Activated T-helper 17 cell treated with anti-CD3 and anti-CD28 coated beads, Interleukin-2, amount 50 U/mL, for 72 hours (primary cell): ENCODE data around the gene MYH15. TPM values are rescaled to one million over a fixed set of nuclear protein-coding genes. Genes with fewer than 3 reads are reported as not detected.

Experiments
- ATAC-seq: fragments of 150-1000 bp; cut with Tn5 transposase; replicated peaks from 2 replicates; pipeline ENCODE4 v1.10.0; 2021; ENCODE audit warnings: mild to moderate bottlenecking, moderate library complexity
- H3K27ac Mint-ChIP-seq: one replicate; pipeline ENCODE4 v1.8.0; 2022; ENCODE audit warnings: mixed read lengths
- H3K27me3 Mint-ChIP-seq: one replicate; pipeline ENCODE4 v1.8.0; 2022; ENCODE audit warnings: mixed read lengths
- H3K36me3 Mint-ChIP-seq: one replicate; pipeline ENCODE4 v1.8.0; 2022; ENCODE audit warnings: low read depth, mild to moderate bottlenecking, mixed read lengths
- H3K4me1 Mint-ChIP-seq: one replicate; pipeline ENCODE4 v1.8.0; 2022; ENCODE audit warnings: mixed read lengths
- H3K4me3 Mint-ChIP-seq: one replicate; pipeline ENCODE4 v1.8.0; 2022; ENCODE audit warnings: mild to moderate bottlenecking, mixed read lengths
- H3K9me3 Mint-ChIP-seq: one replicate; pipeline ENCODE4 v1.8.0; 2022; ENCODE audit warnings: mixed read lengths
- total RNA-seq, 2 donors: library from RNA; stranded (reverse); gene quantifications; one replicate each; pipeline ENCODE4 v1.2.3, GENCODE V29; 2022

The MYH15 gene
- total RNA-seq, 2 donors from 2014 or later, result 0.26 to 0.42 TPM

DNA sequence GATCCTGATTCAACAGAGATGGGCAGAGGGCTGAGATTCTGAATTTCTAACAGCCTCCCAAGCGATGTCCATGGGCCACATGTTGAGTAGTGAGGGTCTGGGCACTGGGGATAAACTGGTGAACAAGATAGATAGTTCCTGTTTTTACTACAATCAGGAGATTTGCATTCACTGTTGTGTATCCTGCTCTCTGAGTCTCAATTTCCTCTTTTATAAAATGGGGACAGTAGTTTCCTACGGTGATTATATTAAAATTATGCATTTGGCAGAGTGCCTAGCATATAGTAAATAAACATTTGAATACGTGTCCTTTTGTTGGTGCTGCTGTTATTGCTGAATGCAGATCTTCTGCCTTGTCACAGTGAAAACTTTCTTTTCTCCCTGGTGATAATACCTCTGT lies 102.5 kb downstream of the MYH15 start:
- Mint-ChIP-seq H3K36me3 (no peaks in the 10 kb centered on the region), H3K4me3 (no peak overlapping the region), H3K4me1 (no peaks in the 10 kb centered on the region), H3K27ac (no peak overlapping the region), H3K9me3 (no peaks in the 10 kb centered on the region), H3K27me3 (peaks cover 1% of the 10 kb centered on the region)
- no peak for ATAC-seq

DNA sequence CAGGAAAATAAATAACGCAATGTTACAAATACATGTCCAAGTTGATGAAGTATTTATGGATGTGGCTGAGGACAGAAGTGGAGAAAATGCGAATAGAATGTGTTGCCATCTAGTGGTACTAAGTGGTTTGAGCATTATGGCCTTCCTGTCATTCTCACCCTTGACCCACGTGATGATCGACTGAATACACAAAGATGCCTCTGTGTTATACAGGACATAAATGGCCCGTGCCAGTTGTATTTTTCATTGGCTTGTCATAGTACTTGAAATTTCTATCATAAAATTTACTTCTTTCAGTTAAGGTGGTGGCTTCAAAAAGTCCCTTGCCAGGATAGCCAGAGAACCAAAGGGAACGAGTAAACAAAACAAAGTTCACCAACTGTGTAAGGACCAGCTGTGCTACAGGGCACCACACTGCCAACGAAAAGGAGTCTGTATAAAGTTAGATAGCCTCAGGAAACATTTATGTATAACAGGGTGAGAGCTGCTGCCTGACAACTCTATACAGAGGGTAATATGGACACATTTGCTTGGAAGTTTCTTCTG lies 103.7 kb downstream of the MYH15 start:
- Mint-ChIP-seq H3K27ac (no peak overlapping the region), H3K27me3 (no peaks in the 10 kb centered on the region), H3K4me3 (no peak overlapping the region), H3K4me1 (no peaks in the 10 kb centered on the region), H3K36me3 (no peaks in the 10 kb centered on the region), H3K9me3 (no peaks in the 10 kb centered on the region)
- peak; percentile 85 for ATAC-seq

DNA sequence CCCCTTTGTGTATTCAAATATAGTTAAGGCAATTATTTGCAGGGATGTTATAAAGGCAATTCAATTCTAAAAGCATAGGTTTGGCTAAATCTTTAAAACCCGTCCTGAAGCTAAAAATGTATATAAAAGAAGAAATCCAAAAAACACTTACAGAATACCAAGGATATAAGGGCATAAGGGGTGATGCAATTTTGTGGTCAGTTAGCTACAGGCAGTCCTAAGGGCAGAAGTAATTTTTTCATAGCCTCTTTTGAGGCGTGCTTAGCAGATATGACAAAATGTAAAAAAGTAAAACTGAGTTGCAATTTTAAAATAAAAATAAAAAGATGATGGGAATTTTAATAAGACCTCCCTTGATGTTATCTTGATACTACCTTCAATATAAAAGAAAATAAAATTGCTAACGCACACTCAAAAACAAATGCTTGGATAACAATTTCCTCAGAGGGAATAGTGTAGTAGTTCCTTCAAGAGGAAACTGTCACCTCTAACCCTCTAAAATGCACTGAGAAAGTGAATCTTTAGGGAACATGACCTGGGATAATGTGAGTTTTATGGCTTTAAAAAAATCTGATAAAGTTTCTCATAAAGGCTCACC lies 104.2 kb downstream of the MYH15 start:
- no peaks in the 10 kb centered on the region for H3K36me3 Mint-ChIP-seq
- no peak overlapping the region for H3K4me3 Mint-ChIP-seq
- no peaks in the 10 kb centered on the region for H3K27me3 Mint-ChIP-seq
- no peak for ATAC-seq
- H3K9me3 Mint-ChIP-seq, result no peaks in the 10 kb centered on the region
- no peak overlapping the region for H3K27ac Mint-ChIP-seq
- no peaks in the 10 kb centered on the region for H3K4me1 Mint-ChIP-seq

DNA sequence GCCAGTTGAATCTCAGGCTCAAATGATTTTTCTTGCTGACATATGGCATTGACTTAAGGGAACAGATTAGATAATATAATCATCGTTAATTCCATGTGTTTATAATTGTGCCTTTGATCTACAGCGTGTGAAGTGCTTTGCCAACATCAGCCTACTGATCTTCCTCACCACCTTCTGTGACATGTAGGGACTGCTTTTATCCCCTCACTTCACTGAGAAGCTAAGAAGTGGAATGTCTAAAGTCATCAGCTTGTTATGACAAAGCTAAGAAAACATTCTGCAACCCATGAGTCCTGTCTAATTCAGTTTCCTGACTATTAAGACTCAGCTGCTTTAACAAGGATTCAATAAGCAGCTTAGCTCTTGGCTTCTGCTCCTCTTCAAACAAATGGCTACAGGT lies 106.0 kb downstream of the MYH15 start:
- Mint-ChIP-seq H3K4me3 (no peak overlapping the region), H3K36me3 (no peaks in the 10 kb centered on the region), H3K27ac (no peak overlapping the region), H3K9me3 (peaks cover 3% of the 10 kb centered on the region), H3K27me3 (no peaks in the 10 kb centered on the region), H3K4me1 (no peaks in the 10 kb centered on the region)
- no peak for ATAC-seq

DNA sequence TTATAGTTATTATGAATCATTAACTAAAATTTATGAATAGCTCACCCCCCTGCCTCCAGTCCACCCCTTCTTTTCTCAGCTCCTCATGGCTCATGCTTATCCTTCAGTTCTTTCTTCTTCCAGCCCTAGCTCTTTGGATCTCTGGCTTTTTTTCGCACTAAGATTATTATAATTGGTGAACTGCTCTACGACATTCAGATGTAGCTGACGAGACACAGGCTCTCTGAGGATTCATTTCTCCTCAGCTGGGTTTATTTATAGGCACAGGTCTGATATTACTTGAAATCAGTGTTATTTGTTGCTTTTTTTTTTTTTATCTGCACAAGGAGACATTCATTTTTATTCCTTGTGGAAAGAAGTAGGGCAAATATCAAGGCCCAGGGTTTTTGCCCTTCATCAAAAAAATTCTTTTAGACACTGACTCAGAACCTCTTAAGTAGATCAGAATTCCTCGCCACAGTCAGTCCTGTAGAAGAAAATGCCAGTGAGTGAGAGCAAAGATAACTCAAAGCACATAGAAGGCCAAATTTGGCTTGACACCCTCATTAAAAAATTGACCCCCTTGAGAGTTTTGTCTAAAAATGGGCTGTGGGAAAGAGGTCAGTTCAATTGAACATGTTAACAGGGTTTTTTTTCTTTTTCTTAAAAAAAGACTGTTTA lies 106.6 kb downstream of the MYH15 start:
- ATAC-seq, result no peak
- H3K36me3 Mint-ChIP-seq, result no peaks in the 10 kb centered on the region
- no peaks in the 10 kb centered on the region for H3K27me3 Mint-ChIP-seq
- H3K9me3 Mint-ChIP-seq, result peaks cover 3% of the 10 kb centered on the region
- H3K4me3 Mint-ChIP-seq, result no peak overlapping the region
- no peaks in the 10 kb centered on the region for H3K4me1 Mint-ChIP-seq
- H3K27ac Mint-ChIP-seq, result no peak overlapping the region

DNA sequence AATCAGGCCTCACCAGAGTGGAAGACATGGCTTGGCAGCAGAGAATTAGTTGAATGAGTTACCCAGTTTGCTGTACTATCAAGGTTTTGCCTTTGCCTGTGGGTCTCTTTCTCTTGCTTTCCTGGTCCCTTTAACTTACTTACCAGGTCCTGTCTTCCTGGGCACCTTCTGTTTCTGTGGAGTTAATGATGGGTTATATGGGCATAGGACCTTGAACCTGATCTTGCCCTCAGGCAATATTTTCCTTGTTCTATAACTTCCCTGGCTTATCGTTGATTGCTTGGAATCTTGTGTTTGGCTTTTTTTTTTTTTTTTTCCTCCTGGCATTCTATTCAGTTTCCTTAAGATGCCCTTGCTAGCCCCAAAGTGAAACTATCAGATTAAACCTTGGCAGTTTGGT lies 107.2 kb downstream of the MYH15 start:
- Mint-ChIP-seq H3K4me3 (no peak overlapping the region), H3K4me1 (no peaks in the 10 kb centered on the region), H3K9me3 (peaks cover 3% of the 10 kb centered on the region), H3K27ac (no peak overlapping the region), H3K27me3 (no peaks in the 10 kb centered on the region), H3K36me3 (no peaks in the 10 kb centered on the region)
- no peak for ATAC-seq

DNA sequence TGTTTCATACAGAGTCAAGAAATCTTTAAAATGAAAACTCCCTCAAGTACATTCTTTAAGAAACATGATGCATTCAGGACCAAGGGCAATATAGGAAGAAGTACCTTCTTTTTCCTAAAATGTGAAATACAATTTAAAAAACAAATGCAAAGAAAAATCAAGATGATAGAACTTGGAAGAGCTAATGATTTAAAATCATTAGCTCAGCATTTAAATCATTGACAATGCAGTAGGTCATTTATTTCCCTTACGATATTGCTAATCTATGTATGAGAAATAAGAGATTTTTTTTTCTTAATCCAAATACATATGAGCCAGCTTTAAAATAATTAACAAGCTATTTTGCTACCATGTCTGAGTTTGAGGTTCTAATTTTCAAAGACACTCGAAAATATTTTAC lies 108.6 kb downstream of the MYH15 start:
- no peak overlapping the region for H3K4me3 Mint-ChIP-seq
- peaks cover 3% of the 10 kb centered on the region for H3K27me3 Mint-ChIP-seq
- H3K4me1 Mint-ChIP-seq, result no peaks in the 10 kb centered on the region
- no peak overlapping the region for H3K27ac Mint-ChIP-seq
- H3K36me3 Mint-ChIP-seq, result no peaks in the 10 kb centered on the region
- ATAC-seq, result no peak
- H3K9me3 Mint-ChIP-seq, result peaks cover 3% of the 10 kb centered on the region

DNA sequence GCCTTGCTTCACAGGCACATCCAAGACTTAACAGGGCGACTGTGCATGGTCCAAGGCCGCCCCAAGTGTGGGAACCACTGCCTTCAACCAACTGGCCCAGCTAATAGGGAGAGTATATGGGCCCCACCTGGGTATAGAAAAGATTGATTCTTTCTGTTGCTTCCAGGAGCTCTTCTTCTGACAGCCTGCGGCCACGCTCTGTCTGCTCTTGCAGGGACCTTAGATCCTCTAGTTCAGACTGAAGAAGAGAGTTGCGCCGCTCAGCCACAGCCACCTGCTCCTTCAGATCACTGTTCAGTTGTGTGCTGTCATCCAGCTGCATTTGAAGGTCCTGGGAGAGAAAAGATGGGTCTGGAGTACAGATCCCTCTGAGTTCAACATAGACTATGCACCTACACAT lies 111.9 kb downstream of the MYH15 start:
- no peaks in the 10 kb centered on the region for H3K4me1 Mint-ChIP-seq
- peaks cover 3% of the 10 kb centered on the region for H3K9me3 Mint-ChIP-seq
- no peak overlapping the region for H3K4me3 Mint-ChIP-seq
- ATAC-seq, result no peak
- peaks cover 3% of the 10 kb centered on the region for H3K27me3 Mint-ChIP-seq
- H3K36me3 Mint-ChIP-seq, result no peaks in the 10 kb centered on the region
- H3K27ac Mint-ChIP-seq, result no peak overlapping the region

DNA sequence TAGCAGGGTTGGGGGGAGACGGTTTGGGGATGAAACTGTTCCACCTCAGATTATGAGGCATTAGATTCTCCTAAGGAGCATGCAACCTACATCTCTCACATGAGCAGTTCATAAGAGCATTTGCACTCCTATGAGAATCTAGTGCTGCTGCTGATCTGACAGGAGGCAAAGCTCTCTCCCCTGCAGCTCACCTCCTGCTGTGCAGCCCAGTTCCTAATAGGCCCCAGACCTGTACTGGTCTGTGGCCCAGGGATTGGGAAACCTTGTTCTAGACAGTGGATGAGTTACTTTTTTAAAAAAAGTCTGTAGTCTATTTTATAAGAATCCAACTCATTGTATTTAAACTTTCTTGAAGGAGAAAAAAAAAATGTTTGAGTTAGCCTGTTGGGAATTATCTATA lies 114.1 kb downstream of the MYH15 start:
- no peak overlapping the region for H3K27ac Mint-ChIP-seq
- H3K9me3 Mint-ChIP-seq, result peaks cover 3% of the 10 kb centered on the region
- H3K4me1 Mint-ChIP-seq, result no peaks in the 10 kb centered on the region
- H3K4me3 Mint-ChIP-seq, result no peak overlapping the region
- peaks cover 7% of the 10 kb centered on the region for H3K27me3 Mint-ChIP-seq
- no peak for ATAC-seq
- H3K36me3 Mint-ChIP-seq, result no peaks in the 10 kb centered on the region

DNA sequence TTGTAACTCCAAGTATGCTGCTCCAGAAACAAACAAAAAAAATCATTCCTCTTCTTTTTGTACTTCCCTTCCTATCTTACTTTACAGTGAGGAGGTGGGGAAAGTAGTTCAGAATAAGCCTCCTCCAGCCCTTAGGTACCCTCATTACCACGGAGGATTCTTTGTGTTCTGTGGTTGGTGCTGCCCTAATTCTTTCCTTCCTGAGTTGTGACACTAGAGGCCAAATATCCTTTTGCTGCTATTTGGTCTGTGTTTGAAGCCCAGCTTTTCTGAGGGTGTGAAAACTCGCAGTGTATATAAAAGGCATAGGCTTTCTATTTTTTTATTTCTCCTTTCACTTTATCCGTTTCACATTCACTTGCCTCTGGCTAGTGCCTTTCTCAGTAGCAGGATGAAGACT lies 115.8 kb downstream of the MYH15 start:
- H3K9me3 Mint-ChIP-seq, result peaks cover 1% of the 10 kb centered on the region
- ATAC-seq, result no peak
- H3K4me3 Mint-ChIP-seq, result no peak overlapping the region
- peaks cover 12% of the 10 kb centered on the region for H3K27me3 Mint-ChIP-seq
- no peaks in the 10 kb centered on the region for H3K36me3 Mint-ChIP-seq
- H3K27ac Mint-ChIP-seq, result no peak overlapping the region
- H3K4me1 Mint-ChIP-seq, result no peaks in the 10 kb centered on the region

DNA sequence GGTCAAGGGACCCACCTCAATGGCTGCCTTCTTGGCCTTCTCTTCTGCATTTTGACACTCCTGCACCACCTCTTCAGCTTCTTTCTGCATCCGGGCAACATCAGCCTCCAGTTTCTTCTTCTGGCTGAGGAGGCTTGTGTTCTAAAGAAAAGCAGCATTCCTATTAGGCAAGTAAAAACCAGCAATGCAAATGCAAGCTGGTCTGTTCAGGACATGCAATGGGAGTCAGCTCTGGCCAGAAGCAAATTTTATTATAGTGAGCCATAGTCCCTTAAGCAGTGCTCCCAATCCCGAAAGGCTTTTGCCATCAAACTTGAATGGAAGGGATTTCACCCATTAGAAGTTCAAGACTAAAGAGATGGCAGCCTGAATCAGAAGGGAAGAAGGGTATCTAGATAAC lies 116.4 kb downstream of the MYH15 start:
- H3K4me3 Mint-ChIP-seq, result no peak overlapping the region
- H3K9me3 Mint-ChIP-seq, result no peaks in the 10 kb centered on the region
- ATAC-seq, result no peak
- H3K36me3 Mint-ChIP-seq, result no peaks in the 10 kb centered on the region
- H3K4me1 Mint-ChIP-seq, result no peaks in the 10 kb centered on the region
- H3K27ac Mint-ChIP-seq, result no peak overlapping the region
- H3K27me3 Mint-ChIP-seq, result peaks cover 12% of the 10 kb centered on the region

DNA sequence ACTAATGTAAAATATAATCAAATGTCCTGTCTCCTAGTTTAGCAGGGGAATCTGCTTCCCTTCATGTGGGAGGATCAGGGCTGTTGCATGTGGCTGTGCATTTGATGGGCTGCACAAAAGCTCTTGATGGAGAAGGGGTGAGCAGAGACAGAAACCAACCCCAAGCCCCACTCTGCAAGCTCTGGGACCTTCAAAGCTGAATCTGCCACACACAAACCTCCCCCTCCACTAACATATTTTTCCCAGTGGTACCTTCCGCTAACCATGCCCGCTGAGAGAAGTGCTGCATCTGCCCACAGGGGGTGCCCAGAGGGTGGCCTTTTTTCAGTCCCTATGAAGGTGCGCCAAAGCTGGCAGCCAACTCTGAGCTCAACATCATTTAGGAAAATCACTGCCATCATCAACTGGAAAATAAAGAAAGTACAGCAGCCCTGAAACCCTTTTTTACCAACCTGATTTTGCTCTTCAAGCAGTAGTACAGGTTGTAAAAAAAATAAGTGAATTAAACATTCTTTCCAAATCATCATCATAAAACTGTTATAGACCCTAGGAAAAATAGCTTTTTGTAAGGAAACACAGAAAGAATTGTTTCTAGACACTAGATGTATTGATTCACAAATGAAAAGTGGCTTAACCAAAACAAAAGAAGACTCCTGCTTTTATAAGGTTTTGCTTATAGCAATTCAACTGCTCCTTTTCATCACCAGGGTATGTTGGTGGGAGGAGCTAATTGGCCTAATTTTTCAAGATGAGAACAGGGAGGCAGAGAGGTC lies 117.1 kb downstream of the MYH15 start:
- Mint-ChIP-seq H3K27ac (no peak overlapping the region), H3K9me3 (no peaks in the 10 kb centered on the region), H3K4me3 (no peak overlapping the region), H3K36me3 (no peaks in the 10 kb centered on the region), H3K27me3 (peaks cover 12% of the 10 kb centered on the region), H3K4me1 (peaks cover 3% of the 10 kb centered on the region)
- no peak for ATAC-seq

DNA sequence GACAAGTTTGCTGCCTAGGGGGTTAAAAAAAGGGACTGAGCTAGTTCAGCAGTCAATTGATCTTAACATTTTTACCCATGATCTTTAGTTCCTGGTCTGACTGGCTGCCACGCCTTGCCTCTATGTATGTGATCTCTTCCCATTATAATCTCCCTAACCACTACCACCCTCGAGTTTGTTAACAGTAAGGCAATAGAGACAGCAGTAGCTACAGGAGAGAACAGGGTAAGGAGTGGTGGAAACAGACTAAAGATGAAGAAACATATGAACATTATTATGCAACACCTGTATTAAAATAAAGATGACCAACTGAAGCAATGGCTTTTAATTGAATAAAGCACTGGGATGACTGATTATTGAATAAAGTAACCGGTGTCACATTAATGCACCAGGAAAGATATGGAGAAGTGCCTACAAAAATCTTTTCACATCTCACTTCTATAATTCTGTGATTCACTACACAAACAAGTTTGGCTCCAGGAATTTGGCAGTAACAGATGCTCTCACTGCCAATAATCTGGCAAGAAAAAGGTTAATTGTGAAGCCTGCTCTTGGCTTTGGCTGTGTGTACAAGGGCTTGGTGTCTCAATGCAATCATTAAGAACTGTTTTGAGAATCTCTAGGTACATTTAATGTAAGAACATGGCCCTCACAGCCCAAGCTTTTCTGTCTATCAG lies 118.3 kb downstream of the MYH15 start:
- Mint-ChIP-seq H3K27me3 (peaks cover 10% of the 10 kb centered on the region), H3K4me1 (peaks cover 9% of the 10 kb centered on the region), H3K9me3 (no peaks in the 10 kb centered on the region), H3K36me3 (no peaks in the 10 kb centered on the region), H3K4me3 (no peak overlapping the region), H3K27ac (no peak overlapping the region)
- ATAC-seq, result no peak

DNA sequence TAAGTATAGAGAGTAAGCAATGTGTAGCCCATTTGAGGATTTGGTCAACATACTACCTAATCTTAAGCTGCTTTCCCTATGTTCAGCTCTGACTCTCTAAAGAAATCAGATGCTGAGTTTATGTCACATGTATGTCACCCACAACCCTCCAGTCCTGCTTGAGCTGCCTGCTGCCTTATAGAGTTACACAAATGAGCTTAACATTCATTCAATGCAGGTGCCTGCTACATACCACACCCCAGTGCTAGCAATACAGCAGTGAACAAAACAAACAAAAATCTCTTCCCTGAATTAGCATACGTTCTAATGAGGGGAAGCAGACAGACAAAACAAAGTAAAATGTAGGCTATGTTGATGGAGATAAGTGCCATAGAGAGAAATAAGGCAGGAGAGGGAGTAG lies 121.0 kb downstream of the MYH15 start:
- Mint-ChIP-seq H3K36me3 (no peaks in the 10 kb centered on the region), H3K4me3 (no peak overlapping the region), H3K27ac (no peak overlapping the region), H3K27me3 (peaks cover 10% of the 10 kb centered on the region), H3K9me3 (no peaks in the 10 kb centered on the region), H3K4me1 (peaks cover 9% of the 10 kb centered on the region)
- ATAC-seq, result no peak
